Measurements from ENCODE around the gene BIRC5. TPM values are rescaled to one million over a fixed set of nuclear protein-coding genes. Genes with fewer than 3 reads are reported as not detected.
A peak's percentile ranks its signal among the peaks of the same experiment; 100 is the strongest.

Gene BIRC5
- total and polyA plus RNA-seq, 12 donors: 0.13 to 7.6 (median 0.61) TPM; not detected in 2

DNA sequence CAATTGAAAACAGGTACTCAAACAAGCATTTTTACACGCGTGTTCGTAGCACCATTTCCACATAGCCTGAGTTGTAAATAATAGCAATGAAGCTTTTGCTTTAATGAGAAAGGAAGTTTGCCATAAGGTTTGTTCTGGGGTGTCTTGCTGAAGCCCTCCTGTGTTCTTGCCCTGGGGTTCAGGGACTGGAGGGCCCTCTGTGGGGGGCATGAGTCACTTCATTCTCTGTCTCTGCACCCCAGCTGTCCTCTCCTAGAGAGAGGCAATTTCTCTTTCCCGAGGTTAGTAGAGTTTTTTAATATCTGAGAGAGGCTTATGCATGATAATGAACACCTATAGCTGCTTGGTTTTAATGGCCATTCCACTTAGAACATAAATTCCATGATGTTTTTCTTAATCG, 17.3 kb upstream of the BIRC5 start:
- TF ChIP-seq, protein P1, sequence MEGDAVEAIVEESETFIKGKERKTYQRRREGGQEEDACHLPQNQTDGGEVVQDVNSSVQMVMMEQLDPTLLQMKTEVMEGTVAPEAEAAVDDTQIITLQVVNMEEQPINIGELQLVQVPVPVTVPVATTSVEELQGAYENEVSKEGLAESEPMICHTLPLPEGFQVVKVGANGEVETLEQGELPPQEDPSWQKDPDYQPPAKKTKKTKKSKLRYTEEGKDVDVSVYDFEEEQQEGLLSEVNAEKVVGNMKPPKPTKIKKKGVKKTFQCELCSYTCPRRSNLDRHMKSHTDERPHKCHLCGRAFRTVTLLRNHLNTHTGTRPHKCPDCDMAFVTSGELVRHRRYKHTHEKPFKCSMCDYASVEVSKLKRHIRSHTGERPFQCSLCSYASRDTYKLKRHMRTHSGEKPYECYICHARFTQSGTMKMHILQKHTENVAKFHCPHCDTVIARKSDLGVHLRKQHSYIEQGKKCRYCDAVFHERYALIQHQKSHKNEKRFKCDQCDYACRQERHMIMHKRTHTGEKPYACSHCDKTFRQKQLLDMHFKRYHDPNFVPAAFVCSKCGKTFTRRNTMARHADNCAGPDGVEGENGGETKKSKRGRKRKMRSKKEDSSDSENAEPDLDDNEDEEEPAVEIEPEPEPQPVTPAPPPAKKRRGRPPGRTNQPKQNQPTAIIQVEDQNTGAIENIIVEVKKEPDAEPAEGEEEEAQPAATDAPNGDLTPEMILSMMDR (IDR thresholded peaks at IDR 0.05): no peak
- DNase-seq: no peak
- intact Hi-C loops (cut with DNase I): no loop called here
- H3K4me1 ChIP-seq: peaks cover 0 to 7% (median 0%) of the 10 kb centered on the region in 9 donors
- ATAC-seq: no peak
- H3K4me3 ChIP-seq: no peak overlapping the region
- H3K27ac ChIP-seq: peak overlapping the region in 2 of 10 donors; percentile 10 to 20
- H3K9me3 ChIP-seq: no peaks in the 10 kb centered on the region
- 91 to 93% methylated on average over 5 of the region's 5 CpGs for WGBS, 2 donors
- no peaks in the 10 kb centered on the region for H3K27me3 ChIP-seq
- peaks cover 0 to 68% (median 6%) of the 10 kb centered on the region in 9 donors for H3K36me3 ChIP-seq

DNA sequence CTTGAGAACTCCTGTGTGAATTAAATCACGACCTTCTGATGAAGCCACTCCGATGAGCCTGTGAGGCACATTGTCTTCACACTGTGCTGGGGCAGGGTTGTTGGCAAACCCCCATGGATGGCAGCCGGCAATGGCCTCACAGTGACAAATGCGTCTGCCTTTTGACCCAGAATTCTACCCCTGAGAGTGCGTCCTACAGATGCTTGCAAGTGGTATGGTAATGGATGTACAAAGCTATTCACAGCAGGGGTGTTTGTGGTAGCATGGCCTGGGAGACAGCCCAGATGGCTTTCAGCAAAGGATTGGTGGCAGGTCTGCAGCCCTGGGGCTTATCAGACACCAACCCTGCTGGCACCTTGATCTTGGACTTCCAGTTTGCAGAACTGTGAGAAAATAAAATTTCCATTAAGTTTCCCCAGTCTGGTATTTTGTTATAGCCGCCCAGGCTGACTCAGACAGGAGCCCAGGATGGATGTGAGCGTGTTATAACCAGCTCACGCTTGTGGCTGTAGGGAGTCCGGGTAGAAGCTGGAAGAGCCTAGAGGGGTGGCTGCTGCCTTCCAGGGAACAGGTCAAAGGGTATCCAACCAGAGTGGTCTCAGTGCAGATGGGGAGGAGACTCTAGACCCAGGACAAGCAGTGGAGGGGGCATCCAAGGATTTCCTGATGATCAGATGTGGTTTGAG, 16.8 kb upstream of the BIRC5 start:
- intact Hi-C loops (cut with DNase I): no loop called here
- Histone ChIP-seq H3K36me3 (peaks cover 0 to 67% (median 6%) of the 10 kb centered on the region in 9 donors), H3K4me1 (peaks cover 0 to 7% (median 0%) of the 10 kb centered on the region in 9 donors), H3K27ac (peak overlapping the region in 2 of 10 donors; percentile 10 to 88), H3K4me3 (no peak overlapping the region), H3K9me3 (no peaks in the 10 kb centered on the region), H3K27me3 (no peaks in the 10 kb centered on the region)
- DNase-seq (no peak), ATAC-seq (no peak)
- 81 to 82% methylated on average over 9 of the region's 9 CpGs for WGBS, 2 donors
- TF ChIP-seq, protein P1 (IDR thresholded peaks at IDR 0.05): no peak

DNA sequence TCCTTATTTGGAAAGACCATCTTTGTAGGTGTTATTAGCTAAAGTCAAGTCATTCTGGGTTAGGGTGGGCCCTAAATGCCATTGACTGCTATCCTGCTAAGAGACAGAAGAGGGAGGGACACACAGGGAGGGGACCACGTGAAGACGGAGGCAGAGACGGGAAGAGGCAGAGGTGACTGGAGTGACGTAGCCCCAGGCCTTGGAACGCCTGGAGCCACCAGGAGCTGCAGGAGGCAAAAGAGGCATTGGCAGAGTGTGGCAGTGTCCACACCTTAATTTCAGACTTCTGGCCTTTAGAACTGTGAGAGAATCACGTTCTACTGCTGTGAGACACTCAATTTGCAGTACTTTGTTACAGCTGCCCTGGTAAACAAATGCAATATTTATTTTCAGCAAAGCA, 13.6 kb upstream of the BIRC5 start:
- H3K36me3 ChIP-seq: peaks cover 0 to 67% (median 0%) of the 10 kb centered on the region in 9 donors
- H3K27me3 ChIP-seq: no peaks in the 10 kb centered on the region
- intact Hi-C loops (cut with DNase I): no loop called here
- 92 to 94% methylated on average over 6 of the region's 6 CpGs for WGBS, 2 donors
- ATAC-seq (no peak), DNase-seq (no peak)
- peaks cover 0 to 7% (median 0%) of the 10 kb centered on the region in 9 donors for H3K4me1 ChIP-seq
- no peaks in the 10 kb centered on the region for H3K9me3 ChIP-seq
- H3K4me3 ChIP-seq: no peak overlapping the region
- TF ChIP-seq, protein P1 (IDR thresholded peaks at IDR 0.05): no peak
- H3K27ac ChIP-seq: peak overlapping the region in 1 of 10 donors; percentile 88

DNA sequence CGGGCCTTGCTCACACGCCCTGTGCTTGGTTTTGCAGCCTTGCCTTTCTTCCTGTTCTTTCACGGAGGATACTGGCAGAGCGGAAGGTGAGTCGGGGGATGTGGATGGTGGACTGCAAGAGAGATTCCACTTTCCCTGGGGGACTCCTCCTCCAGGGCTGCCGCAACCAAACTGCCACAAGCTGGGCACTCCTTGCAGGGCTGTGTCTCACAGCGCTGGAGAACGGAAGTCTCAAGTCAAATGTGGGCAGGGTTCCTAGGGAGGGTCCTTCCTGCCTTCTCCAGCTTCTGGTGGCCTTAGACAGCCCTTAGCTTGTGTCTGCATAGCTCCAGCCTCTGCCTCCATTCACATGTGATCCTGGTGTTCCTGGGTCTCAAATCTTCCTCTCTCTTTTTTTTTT, 11.4 kb upstream of the BIRC5 start:
- DNase-seq (no peak), ATAC-seq (peak in 4 of 8 donors; percentile 45 to 59 (median 52))
- TF ChIP-seq, protein P1 (IDR thresholded peaks at IDR 0.05): no peak
- Histone ChIP-seq H3K4me1 (peaks cover 0 to 10% (median 0%) of the 10 kb centered on the region in 9 donors), H3K9me3 (no peaks in the 10 kb centered on the region), H3K36me3 (peaks cover 0 to 52% (median 0%) of the 10 kb centered on the region in 9 donors), H3K27me3 (no peaks in the 10 kb centered on the region), H3K4me3 (no peak overlapping the region), H3K27ac (peak overlapping the region in 4 of 10 donors; percentile 4 to 68 (median 40))
- 73 to 77% methylated on average over 8 of the region's 8 CpGs for WGBS, 2 donors
- intact Hi-C loops (cut with DNase I): no loop called here
